Putamen (tissue), 1 donor: ENCODE results near the gene KLHDC1.
"Not testable (repeated sequence)": the region's sequence is repeated elsewhere in the genome, so short reads cannot be mapped to it uniquely, and the experiment has no call there.

Source experiments
- DNase-seq: peaks from one replicate; pipeline ENCODE4 v3.0.0-alpha.2; 2016; ENCODE audit warnings: low spot score

KLHDC1 gene

GRCh38 chr14:49692811-49693734, at the start of gene KLHDC1:
KLHDC1 (plus strand) TSS chr14:49693120; CDS start chr14:49693195, 75 bp downstream.
- peak; percentile 88 for DNase-seq

GRCh38 chr14:49653508-49653907, 39.4 kb upstream of the KLHDC1 start:
- DNase-seq: no peak

- no peak for DNase-seq
Observed at GRCh38 chr14:49654511-49654910, 38.4 kb upstream of the KLHDC1 start.

- not testable (repeated sequence) for DNase-seq
Observed at GRCh38 chr14:49657500-49657899, 35.4 kb upstream of the KLHDC1 start.

- DNase-seq: no peak
Observed at GRCh38 chr14:49659526-49660455, 33.1 kb upstream of the KLHDC1 start.

- no peak for DNase-seq
Observed at GRCh38 chr14:49670475-49670874, 22.4 kb upstream of the KLHDC1 start.

- DNase-seq: no peak
Observed at GRCh38 chr14:49673586-49673985, 19.3 kb upstream of the KLHDC1 start.

- DNase-seq: no peak
Observed at GRCh38 chr14:49677643-49678042, 15.3 kb upstream of the KLHDC1 start.

GRCh38 chr14:49679271-49679670, 13.6 kb upstream of the KLHDC1 start:
- DNase-seq: no peak

- no peak for DNase-seq
Observed at GRCh38 chr14:49686425-49686824, 6.5 kb upstream of the KLHDC1 start.

GRCh38 chr14:49687942-49688700, 4.8 kb upstream of the KLHDC1 start, which contains the start of gene POLE2:
POLE2 (minus strand) TSS chr14:49688214; CDS start chr14:49688203, 11 bp downstream.
- peak; percentile 55 for DNase-seq

- no peak for DNase-seq
Observed at GRCh38 chr14:49688701-49689030, 4.3 kb upstream of the KLHDC1 start.

GRCh38 chr14:49691031-49691430, 1.9 kb upstream of the KLHDC1 start:
- DNase-seq: no peak

- no peak for DNase-seq
Observed at GRCh38 chr14:49692193-49692757, 645 bp upstream of the KLHDC1 start.

- not testable (repeated sequence) for DNase-seq
Observed at GRCh38 chr14:49693735-49694124, 810 bp downstream of the KLHDC1 start.

GRCh38 chr14:49702725-49703124, 9.8 kb downstream of the KLHDC1 start:
- no peak for DNase-seq

GRCh38 chr14:49703965-49704364, 11.0 kb downstream of the KLHDC1 start:
- DNase-seq: no peak

GRCh38 chr14:49704471-49704870, 11.6 kb downstream of the KLHDC1 start:
- not testable (repeated sequence) for DNase-seq

GRCh38 chr14:49710993-49711392, 18.1 kb downstream of the KLHDC1 start:
- not testable (repeated sequence) for DNase-seq

- no peak for DNase-seq
Observed at GRCh38 chr14:49720744-49721143, 27.8 kb downstream of the KLHDC1 start.

- not testable (repeated sequence) for DNase-seq
Observed at GRCh38 chr14:49721733-49722435, 29.0 kb downstream of the KLHDC1 start.
